Umbilical cord (tissue), 2 donors: ENCODE results near the gene CETP. TPM values are rescaled to one million over a fixed set of nuclear protein-coding genes. Genes with fewer than 3 reads are reported as not detected.
"Not testable (repeated sequence)": the region's sequence is repeated elsewhere in the genome, so short reads cannot be mapped to it uniquely, and the experiment has no call there.

Experiments
- DNase-seq: peaks from one replicate; pipeline ENCODE4 v3.0.0-alpha.2; 2015; ENCODE audit warnings: low spot score
- total RNA-seq: library from RNA; depleted of rRNA; stranded (reverse); fragments of >200 nt; gene quantifications from one replicate; pipeline ENCODE4 v1.2.3, GENCODE V29; 2014; ENCODE audit warnings: low replicate concordance; ENCODE audit not compliant: insufficient read depth

The CETP gene
- total RNA-seq, 1 donor from 2014 or later: not detected

DNA sequence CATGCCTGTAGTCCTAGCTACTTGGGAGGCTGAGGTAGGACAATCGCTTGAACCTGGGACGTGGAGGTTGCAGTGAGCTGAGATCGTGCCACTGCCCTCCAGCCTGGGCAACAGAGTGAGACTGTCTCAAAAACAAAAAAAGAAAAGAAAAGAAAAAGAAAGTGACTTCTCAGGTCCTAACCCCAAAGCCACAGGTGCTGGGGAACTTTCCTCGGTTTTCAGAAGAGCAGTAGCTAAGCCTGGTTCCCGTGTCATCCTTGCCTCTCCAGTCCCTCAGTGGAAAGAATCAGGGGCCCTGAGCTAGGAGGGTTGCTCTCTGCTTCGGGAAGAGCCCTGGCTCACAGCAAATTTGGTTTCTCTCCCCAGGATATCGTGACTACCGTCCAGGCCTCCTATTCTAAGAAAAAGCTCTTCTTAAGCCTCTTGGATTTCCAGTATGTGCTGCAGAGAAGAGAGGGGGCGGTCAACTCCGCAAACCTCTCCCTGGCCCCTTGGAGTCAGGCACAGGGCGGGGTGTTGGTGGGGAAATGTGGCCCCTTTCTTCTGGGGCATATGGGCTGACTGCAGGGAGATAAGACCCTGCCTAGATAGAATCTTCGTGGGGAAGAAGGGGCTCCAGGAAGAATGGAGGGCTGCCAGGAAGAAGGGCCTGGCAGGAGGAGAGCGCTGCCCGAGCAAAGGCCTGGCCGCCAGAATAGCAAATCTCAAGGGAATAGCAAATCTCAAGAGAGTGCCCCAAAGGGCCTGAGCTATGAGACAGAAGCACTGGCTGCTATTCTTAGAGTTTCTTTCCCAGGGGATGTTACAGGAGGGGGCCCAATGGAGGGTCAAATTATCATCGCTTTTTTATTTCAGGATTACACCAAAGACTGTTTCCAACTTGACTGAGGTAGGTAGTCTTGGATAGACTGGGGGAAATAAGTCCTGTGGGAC lies 19.3 kb downstream of the CETP start:
- DNase-seq: peak; percentile 95

DNA sequence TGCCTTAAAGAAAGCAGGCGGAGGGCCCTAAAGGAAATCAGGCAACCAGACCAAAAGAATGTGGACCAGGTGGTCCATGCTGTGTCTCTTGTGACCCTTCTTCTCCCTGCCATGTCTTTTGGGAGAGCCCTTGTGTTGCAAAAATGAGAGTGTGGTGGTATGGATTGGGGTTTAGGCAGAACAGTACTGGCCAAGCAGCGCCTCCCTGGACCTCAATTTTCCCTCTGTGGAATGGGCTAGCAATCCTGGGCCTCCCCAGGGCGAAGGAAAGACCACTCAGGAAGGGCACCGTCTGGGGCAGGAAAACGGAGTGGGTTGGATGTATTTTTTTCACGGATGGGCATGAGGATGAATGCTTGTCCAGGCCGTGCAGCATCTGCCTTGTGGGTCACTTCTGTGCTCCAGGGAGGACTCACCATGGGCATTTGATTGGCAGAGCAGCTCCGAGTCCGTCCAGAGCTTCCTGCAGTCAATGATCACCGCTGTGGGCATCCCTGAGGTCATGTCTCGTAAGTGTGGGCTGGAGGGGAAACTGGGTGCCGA lies 20.1 kb downstream of the CETP start:
- DNase-seq: no peak

DNA sequence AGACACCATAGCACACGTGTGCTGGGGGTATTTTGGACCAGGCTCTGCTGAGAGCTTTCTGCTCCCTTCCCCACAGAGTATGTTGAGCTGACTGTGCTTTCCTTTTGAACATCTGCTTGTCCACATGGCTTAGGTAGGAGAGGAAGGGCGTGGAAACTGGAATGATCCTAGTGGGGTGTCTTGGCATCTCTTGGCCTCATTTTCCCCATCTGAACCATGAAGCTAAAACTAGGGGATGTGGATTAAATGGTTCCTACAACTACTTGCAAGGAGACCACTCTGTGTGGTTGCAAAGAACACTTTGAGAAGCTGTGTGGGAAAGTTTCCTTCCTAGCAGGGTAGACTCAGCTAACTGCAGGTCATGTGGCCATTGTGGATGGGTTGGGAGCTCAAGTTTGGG lies 20.9 kb downstream of the CETP start:
- DNase-seq: no peak

DNA sequence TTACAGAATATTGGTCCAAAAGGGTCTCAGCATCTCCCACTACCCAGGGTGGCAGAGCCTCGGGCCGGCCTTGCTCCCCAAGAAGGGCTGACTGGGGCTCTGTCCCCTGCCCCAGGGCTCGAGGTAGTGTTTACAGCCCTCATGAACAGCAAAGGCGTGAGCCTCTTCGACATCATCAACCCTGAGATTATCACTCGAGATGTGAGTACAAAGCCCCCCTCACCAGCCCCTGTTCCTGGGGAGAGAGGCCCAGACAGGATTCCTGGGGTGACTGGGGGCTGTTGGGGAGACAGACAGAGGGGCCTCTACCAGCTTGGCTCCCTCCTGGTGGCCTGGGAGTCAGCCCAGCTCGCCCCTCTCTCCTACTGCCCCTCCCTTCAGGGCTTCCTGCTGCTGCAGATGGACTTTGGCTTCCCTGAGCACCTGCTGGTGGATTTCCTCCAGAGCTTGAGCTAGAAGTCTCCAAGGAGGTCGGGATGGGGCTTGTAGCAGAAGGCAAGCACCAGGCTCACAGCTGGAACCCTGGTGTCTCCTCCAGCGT lies 21.5 kb downstream of the CETP start:
- no peak for DNase-seq

DNA sequence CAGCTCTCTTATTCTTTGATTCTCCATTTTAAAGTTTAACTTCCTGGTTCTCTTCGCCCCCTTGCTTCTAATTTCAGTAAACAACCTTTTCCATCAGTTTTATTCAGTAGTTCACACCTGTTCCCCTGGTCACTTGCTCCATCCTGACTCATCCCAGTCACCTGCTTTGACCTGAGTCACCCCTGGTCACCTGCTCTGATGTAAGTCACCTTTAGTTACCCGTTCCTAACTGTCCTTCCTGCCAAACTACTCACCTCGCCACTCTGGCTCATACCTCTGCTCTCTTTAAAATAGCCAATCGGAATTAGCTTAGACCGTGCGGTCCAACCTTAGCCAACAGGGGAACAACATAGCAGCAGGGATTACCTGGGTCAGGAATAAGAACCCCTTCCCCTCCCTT lies 22.9 kb downstream of the CETP start:
- no peak for DNase-seq

DNA sequence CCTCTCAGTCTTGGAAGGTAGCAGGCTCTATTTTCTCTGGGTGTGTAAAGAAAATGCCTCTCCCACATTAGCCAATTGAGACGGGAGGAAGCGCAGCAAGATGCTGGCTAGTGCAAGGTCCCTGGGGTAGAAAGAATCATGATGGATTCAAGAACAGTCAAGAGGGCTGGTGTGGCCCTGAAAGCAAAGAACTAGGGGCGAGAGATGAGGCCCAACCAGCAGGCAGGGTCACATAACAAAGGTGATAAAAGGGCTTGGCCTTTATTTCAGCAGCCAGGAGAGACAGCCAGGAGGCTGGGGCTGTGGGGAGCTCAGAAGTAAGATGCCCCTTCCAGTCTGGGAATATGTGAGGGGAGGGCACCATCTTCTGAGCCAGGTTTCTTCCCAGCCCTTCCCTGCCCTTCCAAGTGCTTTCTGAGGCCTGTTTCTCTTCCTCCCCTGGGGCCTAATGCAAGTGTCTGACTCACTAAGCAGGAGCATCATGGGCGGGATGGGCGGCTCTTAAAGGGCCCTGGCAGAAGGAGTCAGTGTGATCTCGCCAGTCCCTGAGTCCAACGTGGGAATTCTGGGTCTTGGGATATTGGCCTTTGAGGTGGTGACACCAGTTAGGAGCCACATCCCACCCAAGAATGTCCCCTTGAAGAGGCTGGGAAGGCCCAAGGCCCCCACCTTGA lies 23.7 kb downstream of the CETP start:
- DNase-seq: peak; percentile 93

DNA sequence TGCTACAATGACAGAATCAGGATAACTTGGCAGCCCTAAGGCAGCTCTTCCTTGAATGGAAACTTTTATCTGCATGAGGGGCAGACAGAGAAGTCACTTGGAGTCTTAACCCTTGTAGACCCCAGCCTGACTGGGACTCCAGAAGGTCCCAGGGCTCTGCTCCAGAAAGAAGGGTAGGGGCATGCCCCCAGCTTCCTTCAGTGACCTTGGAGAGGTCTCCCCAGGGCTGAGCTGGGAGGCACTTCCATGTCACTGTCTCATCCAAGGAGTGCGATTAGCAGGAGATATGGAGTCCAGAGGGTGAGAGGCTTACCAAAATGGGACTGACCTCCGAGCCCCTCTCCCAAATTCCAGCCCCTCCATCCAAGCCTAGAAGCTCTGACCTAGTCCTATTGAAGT lies 24.2 kb downstream of the CETP start:
- no peak for DNase-seq

DNA sequence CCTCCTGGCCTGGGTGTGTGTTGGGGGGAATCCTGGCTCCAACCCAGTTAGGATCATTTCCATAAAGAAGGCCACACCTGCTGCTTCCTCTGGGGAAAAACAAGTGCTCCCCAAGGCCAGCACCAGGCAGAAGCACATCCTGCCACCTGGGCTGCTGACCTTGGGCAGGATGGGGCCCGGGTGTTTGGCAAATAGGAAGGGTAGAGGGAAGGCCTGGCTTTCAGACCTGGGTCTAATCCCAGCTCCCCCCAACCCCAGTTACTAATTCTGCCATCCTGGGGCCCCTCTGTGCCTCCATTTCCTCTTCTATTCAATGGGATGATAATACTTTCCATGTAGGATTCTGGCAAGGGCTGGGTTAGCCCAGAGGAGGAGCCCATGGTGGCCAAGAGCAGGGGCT lies 24.6 kb downstream of the CETP start:
- DNase-seq: no peak

DNA sequence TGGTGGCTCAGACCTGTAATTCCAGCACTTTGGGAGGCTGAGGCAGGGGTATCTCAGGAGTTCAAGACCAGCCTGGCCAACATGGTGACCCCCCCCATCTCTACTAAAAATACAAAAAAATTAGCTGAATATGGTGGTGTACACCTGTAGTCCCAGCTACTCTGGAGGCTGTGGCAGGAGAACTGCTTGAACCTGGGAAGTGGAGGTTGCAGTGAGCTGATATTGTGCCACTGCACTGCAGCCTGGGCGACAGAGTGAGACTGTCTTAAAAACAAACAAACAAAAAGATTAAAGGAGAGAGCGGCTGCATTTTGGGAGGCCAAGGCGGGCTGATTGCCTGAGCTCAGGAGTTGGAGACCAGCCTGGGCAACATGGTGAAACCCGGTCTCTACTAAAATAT lies 25.2 kb downstream of the CETP start:
- DNase-seq: not testable (repeated sequence)

DNA sequence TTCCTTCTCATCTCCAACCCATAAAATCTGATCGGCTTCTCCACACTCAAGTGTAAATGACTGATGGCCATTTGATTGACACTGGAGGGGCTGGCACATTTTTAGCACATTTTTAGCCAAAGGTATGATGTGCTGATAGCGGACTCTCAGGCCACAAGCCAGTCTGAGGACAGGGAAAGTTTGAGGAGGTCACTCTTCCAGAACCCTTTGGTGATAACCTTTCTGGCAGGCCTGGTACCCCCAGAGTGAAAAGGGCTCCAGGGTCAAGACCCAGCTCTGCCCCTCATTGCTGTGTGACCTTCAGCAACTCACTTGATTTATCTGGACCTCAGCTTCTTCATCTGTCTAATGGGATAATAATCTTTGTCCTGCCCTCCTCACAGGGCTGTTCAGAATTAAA lies 25.9 kb downstream of the CETP start:
- no peak for DNase-seq

DNA sequence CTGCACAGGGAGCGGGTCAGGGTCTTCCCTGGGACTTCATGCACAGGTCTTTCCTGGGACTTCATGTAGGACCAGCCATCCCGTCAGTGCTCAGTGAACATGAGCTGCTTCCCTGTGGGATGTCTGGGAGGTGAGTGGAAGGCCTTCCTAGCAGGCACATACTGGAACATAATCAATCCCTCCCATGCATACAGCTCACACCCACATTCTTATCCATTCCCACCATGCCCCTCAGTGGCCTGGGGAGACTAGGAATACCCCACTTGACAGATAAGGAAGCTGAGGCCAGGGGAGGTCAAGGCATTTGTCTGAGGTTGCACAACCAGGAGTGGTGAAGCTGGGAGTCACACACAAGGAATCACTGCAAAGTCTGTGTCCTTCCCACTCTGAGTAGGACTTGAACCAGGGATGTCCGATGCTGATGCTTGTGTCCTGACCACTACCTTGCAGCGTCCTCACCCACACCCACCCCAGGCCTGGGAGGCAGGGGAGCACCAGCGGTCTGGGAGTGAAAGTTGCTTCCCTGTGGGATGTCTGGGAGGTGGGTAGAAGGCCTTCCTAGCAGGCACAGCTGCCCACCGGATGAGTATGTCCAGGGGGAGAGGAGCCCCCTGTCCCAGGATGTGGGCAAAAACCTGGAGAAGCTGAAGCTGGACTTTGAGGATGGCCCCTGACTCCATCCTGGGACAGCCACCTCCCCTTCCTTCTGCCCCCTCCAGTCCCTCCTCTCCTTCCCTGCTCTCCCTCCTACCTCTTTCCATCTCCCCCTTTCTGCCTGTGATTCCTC lies 26.6 kb downstream of the CETP start:
- no peak for DNase-seq

DNA sequence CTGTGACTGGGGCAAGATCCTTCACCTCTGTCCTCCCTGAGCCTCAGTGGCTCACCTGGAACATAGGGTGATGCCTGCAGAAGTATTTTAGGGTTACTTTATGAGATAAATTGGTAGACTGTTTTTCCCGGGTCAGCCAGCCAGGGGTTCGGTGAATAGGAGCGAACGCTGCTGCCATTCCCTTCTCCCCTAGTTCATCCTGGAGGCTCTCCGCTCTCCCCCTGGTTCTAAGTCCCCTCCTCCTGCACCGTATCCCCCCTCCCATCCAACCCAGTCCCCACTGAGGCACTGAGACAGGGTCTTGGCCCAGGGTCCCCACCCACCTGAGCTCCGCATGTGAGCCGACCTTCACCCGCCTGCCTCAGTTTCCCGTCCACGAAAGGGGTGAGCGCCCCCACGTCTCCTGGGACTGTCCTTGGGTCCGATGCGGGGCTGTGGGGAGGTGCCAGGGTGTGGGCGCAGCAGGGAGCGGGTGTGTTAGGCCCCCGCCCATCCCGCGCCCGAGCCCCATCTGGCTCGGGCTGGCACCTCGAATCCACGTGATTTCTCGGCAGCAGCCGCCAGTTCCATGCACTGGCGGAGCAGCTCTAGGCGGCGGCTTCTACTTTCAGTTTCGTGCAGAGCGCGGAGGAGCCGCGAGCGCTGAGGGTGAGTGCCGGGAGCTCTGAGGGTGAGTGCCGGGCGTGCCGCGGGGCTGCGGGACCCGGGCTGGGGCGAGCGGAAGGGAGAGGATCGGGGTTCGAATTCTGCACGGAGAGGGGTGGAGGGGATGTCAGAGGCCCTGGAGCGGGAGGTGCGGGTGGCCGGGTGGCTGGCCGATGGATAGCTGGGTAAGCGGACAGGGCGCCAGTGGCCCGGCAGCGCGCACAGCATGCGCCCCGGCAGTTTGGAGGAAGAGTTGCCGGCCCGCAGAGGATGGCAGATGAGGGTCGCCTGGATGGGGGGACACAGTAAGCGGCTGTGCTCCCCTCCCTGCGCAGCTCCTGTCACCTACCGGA lies 27.5 kb downstream of the CETP start, which contains the start of gene NLRC5:
NLRC5 (plus strand) TSS at position 610 of the 998 bp plus-strand sequence. CDS start 31,156 bp downstream, outside the sequence.
- DNase-seq: peak; percentile 89

DNA sequence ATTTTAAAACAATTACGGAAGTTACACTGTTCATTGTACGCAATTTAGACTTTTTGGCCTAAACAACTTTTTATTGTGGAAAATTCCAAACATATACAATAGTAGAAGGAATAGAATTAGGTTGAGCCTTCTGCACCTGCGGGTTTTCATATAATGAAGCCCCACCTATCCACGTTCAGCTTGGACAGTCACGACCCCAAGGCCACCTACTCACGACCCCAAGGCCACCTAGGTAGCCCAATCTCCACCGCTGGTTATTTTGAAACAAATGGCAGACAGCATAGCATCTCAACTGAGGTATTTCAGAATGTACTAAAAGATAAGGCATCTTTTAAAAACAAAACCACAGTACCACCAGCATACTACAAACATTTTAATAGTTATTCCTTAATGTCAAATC lies 28.2 kb downstream of the CETP start:
- no peak for DNase-seq

DNA sequence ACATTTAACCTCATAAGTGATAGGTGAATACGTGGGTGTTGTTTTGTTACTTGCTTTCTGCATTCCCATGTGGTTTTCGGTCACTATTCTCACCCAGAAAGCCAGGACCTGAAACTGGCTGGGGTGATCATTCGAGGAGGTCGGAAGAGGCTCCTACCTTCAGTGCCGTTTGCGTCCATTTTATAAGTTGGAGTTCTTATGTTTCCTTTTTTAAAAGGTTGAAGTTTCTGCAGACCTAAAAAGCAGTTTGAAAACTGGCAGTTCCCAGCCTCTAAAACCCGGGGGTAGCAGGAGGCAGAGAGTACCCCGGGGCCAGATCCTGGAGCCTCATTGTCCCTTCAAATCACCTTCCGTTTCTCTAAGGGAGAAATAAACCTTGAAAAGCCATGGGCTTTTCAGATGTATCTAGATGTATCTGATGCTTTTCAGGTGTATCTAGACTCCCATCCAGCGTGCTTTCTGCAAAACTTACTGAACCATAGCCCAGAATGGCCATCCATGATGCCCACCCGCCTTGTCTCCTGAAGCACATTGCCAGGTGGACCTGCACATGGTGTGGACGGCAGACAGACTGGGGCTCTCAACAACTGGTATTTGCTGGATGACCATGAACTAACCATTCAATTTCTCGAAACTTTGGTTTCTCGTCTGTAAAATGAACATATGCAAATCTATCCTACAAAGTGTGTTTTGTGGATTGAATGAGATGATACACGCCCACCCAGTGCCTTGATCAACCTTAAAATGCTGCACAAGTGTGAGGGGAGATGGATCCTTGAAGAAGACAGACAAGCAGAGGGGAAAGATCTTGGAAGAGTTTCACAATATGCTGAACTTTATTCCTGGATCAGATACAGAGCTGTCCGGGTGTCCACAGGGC lies 28.9 kb downstream of the CETP start:
- no peak for DNase-seq

DNA sequence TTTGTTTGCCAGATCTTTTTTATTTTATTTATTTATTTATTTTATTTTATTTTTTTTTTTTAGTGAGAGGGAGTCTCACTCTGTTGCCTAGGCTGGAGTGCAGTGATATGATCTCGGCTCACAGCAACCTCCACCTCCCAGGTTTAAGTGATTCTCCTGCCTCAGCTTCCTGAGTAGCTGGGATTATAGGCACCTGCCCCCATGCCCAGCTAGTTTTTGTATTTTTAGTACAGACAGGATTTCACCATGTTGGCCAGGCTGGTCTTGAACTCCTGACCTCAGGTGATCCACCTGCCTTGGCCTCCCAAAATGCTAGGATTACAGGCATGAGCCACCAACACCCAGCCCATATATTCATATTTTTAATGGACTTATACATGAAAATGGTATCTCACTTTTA lies 30.7 kb downstream of the CETP start:
- DNase-seq: not testable (repeated sequence)

DNA sequence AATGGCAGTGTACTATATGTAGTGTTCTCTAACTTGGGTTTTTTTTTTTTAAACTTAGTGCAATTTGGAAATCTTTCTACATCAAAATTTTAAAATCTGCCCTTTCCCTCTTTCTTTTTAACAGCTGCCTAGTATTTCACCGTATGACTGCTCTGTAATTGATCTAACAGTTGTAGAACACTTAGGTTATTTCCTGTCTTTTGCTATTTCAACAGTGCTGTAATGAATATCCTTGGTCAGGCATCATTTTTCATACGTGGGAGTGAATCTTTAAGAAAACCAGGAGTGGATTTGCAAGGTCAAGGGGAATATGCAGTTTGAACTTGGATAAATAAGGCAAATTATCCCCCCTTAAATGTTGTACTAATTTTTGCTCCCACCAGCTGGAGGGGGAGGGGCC lies 31.5 kb downstream of the CETP start:
- DNase-seq: no peak

DNA sequence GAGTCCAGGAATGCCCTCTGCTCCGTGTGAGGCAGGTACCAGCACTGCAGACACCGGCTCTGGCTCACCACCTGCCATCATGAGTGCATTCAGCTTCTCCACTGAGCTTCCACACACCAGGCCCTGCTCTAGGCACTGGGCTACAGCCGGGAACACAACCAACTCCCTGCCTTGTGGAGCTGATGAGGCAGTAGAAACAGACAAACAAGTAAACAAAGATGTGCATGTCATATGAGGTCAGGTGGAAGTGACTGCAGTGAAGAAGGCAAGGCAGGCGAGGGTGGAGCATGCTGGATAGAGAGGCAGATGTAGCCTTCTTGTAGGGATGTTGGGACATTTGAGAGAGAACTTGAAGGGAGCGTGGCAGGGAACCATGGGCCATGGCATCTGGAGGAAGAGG lies 32.6 kb downstream of the CETP start:
- no peak for DNase-seq

DNA sequence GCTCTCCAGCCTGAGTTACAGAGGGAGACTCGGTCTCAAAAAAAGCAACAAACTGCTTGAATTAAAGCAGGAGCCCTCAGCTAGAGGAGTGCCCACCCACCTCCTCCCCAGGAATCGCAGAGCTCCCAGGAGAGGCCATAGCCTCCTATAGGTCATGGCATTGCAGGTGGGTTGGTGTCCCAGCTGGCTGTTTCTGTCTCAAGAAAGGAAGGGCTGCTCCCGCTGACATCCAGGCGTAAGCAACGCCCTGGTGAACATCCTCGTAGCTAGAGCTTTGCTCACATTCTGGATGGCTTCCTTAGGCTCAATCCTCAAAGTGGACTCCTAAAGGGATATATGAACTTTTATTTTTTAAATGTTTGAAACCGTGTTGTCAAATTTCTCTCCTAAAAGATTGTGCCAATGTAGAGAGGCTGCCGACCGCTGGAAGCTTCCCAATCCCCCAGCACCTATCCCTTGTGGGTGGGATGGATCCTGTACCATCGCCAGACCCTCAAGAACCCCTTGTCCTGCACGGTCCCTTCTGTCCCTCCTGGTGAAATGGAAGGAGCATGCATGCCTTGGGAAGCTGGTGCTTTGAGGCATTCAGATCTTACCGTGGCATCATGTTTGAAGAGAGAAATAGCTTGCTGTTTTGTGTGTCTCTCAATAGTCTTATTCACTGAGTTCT lies 33.5 kb downstream of the CETP start:
- no peak for DNase-seq

DNA sequence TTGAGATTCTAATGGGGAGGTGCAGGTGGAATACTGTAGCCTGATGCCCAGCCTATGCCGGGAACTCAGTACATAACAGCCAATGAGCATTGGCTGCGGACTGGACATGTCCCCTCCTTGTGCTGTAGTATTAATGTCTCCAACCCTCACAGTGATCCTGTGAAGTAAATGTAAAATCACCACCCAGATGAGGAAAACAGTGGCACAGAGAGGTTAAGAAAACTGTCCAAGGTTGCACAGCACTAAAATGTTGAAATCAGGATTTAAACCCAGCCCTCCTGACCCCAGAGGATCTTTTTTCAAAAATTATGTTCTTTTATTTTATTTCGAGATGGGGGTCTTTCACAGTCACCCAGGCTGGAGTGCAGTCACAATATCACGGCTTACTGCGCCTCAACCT lies 35.5 kb downstream of the CETP start:
- no peak for DNase-seq
